ENCODE data around the gene MDGA2.

DNA sequence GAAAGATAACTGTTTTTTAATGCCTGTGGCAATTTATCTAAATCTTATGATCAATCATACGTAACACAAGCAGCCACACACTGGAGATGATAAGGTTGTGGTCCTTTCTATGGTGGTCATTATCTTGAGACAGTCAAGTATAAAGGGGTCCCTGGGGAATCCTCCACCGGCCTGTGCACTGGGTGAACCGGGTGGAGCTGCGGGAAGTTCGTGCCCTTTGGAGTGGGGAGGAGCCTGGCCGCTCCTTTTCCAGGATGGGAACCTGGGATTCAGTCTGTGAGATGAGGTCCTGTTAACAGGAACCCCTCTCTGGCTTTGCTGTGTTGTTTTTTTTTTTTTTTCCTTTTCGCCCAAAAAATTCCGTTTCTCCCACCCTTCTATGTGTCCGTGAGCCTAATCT is 856.3 kb downstream of the MDGA2 start:
- TF ChIP-seq POLR2A (IDR thresholded peaks at IDR 0.05) = no peak
- TF ChIP-seq, protein P1, sequence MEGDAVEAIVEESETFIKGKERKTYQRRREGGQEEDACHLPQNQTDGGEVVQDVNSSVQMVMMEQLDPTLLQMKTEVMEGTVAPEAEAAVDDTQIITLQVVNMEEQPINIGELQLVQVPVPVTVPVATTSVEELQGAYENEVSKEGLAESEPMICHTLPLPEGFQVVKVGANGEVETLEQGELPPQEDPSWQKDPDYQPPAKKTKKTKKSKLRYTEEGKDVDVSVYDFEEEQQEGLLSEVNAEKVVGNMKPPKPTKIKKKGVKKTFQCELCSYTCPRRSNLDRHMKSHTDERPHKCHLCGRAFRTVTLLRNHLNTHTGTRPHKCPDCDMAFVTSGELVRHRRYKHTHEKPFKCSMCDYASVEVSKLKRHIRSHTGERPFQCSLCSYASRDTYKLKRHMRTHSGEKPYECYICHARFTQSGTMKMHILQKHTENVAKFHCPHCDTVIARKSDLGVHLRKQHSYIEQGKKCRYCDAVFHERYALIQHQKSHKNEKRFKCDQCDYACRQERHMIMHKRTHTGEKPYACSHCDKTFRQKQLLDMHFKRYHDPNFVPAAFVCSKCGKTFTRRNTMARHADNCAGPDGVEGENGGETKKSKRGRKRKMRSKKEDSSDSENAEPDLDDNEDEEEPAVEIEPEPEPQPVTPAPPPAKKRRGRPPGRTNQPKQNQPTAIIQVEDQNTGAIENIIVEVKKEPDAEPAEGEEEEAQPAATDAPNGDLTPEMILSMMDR (IDR thresholded peaks at IDR 0.05) = no peak

Measured in Peyer's patch (tissue), 4 donors.